A673 (cell line): Measurements from ENCODE around the gene NOM1. TPM values are rescaled to one million over a fixed set of nuclear protein-coding genes. Genes with fewer than 3 reads are reported as not detected.
A peak's percentile ranks its signal among the peaks of the same experiment; 100 is the strongest.

ENCODE experiments used
- BruUV-seq: library from RNA; stranded (reverse); fragments of 400-500 nt; replicated peaks from 2 replicates; lab custom pipeline; 2021; lab: Mats Ljungman, UMichigan
- CTCF ChIA-PET: fragments of 300-600 bp; sonication (Branson Sonifier 250); formaldehyde crosslinking; loops from one replicate; lab custom pipeline; 2022; ENCODE audit warnings: antibody characterized with exemption; lab: Charles Lee
- POLR2A ChIA-PET: fragments of 300-600 bp; sonication (Branson Sonifier 250); formaldehyde crosslinking; loops from one replicate; lab custom pipeline; 2022; ENCODE audit warnings: antibody characterized with exemption; ENCODE audit not compliant: low non-redundant PET; lab: Charles Lee
- DNase-seq: peaks from one replicate; pipeline ENCODE4 v3.0.0-alpha.2; 2015; ENCODE audit warnings: low spot score
- H3K27ac ChIP-seq: fragments of 200-600 bp; sonication (generic); 2 replicates; pipeline ENCODE4 v1.5.1; 2016; ENCODE audit warnings: mixed run types, low read depth, mild to moderate bottlenecking, mixed read lengths, antibody characterized with exemption, low read length; ENCODE audit not compliant: poor library complexity, severe bottlenecking
- H3K27me3 ChIP-seq: fragments of 200-600 bp; sonication (generic); replicated peaks from 2 replicates; pipeline ENCODE4 v1.6.1; 2017; ENCODE audit warnings: mixed run types, low read depth, mild to moderate bottlenecking, mixed read lengths, antibody characterized with exemption, low read length; ENCODE audit not compliant: insufficient read depth, poor library complexity
- H3K36me3 ChIP-seq: fragments of 200-600 bp; sonication (generic); 2 replicates; pipeline ENCODE4 v1.6.1; 2016; ENCODE audit warnings: mixed run types, mild to moderate bottlenecking, mixed read lengths, antibody characterized with exemption, low read length; ENCODE audit not compliant: insufficient read depth, poor library complexity, severe bottlenecking
- H3K4me1 ChIP-seq: fragments of 200-600 bp; sonication (generic); 2 replicates; pipeline ENCODE4 v1.6.1; 2017; ENCODE audit warnings: mixed run types, mild to moderate bottlenecking, mixed read lengths, antibody characterized with exemption, low read length; ENCODE audit not compliant: insufficient read depth, poor library complexity, severe bottlenecking
- H3K4me3 ChIP-seq: fragments of 200-600 bp; sonication (generic); 2 replicates; pipeline ENCODE4 v1.5.1; 2016; ENCODE audit warnings: low read depth, mixed run types, mild to moderate bottlenecking, mixed read lengths, low read length; ENCODE audit not compliant: poor library complexity, severe bottlenecking
- H3K9me3 ChIP-seq: fragments of 200-600 bp; sonication (generic); 2 replicates; pipeline ENCODE4 v1.6.1; 2016; ENCODE audit warnings: mixed run types, low read depth, mild to moderate bottlenecking, mixed read lengths, antibody characterized with exemption, low read length; ENCODE audit not compliant: poor library complexity, severe bottlenecking
- EZH2 ChIP-seq: fragments of 200-600 bp; sonication (generic); IDR thresholded peaks from 2 replicates; pipeline ENCODE4 v1.6.1; 2017; ENCODE audit warnings: borderline replicate concordance, low read depth, mild to moderate bottlenecking, mixed read lengths, antibody characterized with exemption, low read length; ENCODE audit not compliant: poor library complexity, severe bottlenecking
- intact Hi-C: fragments of 100-400 bp; cut with micrococcal nuclease; formaldehyde crosslinking; loops from one replicate; pipeline ENCODE4 v1.10.0; 2022; ENCODE audit not compliant: unreplicated experiment
- total RNA-seq: library from RNA; stranded (reverse); gene quantifications from 2 replicates; pipeline ENCODE4 v1.2.3, GENCODE V29; 2021
- TF ChIP-seq, protein P1 (sequence below): fragments of 300-800, 200-600 bp; sonication (generic); conservative IDR thresholded peaks from 2 replicates; pipeline ENCODE4 v1.5.1; 2017; ENCODE audit warnings: low read depth, mild to moderate bottlenecking, antibody characterized with exemption, low read length, moderate library complexity, mixed read lengths

Gene NOM1
- total RNA-seq, 1 experiment from 2014 or later = 34.1 TPM

DNA sequence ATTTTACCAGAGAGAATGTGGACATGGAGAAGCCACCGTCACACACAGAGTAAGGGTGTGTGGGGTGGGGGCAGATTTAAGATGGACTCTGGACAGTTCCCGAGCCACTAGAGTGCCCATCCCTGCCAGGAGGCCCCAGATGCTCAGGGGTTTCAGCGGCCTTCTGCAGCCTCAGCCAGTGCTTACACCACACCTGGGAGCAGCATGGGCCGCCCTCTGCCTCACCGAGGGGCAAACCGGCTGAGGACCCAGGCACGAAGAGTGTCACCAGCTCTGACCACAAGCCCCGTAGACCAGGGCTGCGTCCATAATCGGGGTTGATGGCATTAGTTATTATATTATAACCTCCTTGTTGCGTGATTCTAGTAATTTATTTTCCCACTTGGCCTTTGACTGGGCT is 67.6 kb downstream of the NOM1 start:
- intact Hi-C loops = no loop called here
- no peaks in the 10 kb centered on the region for H3K36me3 ChIP-seq
- TF ChIP-seq EZH2 = no peak
- TF ChIP-seq, protein P1, sequence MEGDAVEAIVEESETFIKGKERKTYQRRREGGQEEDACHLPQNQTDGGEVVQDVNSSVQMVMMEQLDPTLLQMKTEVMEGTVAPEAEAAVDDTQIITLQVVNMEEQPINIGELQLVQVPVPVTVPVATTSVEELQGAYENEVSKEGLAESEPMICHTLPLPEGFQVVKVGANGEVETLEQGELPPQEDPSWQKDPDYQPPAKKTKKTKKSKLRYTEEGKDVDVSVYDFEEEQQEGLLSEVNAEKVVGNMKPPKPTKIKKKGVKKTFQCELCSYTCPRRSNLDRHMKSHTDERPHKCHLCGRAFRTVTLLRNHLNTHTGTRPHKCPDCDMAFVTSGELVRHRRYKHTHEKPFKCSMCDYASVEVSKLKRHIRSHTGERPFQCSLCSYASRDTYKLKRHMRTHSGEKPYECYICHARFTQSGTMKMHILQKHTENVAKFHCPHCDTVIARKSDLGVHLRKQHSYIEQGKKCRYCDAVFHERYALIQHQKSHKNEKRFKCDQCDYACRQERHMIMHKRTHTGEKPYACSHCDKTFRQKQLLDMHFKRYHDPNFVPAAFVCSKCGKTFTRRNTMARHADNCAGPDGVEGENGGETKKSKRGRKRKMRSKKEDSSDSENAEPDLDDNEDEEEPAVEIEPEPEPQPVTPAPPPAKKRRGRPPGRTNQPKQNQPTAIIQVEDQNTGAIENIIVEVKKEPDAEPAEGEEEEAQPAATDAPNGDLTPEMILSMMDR = no peak
- no peaks in the 10 kb centered on the region for H3K9me3 ChIP-seq
- H3K27ac ChIP-seq = no peak overlapping the region
- H3K4me3 ChIP-seq = no peak overlapping the region
- DNase-seq = no peak
- H3K27me3 ChIP-seq = peaks cover 100% of the 10 kb centered on the region
- H3K4me1 ChIP-seq = peaks cover 14% of the 10 kb centered on the region
- no TSS peak for BruUV-seq
- ChIA-PET CTCF (no interaction called here), POLR2A (no interaction called here)

DNA sequence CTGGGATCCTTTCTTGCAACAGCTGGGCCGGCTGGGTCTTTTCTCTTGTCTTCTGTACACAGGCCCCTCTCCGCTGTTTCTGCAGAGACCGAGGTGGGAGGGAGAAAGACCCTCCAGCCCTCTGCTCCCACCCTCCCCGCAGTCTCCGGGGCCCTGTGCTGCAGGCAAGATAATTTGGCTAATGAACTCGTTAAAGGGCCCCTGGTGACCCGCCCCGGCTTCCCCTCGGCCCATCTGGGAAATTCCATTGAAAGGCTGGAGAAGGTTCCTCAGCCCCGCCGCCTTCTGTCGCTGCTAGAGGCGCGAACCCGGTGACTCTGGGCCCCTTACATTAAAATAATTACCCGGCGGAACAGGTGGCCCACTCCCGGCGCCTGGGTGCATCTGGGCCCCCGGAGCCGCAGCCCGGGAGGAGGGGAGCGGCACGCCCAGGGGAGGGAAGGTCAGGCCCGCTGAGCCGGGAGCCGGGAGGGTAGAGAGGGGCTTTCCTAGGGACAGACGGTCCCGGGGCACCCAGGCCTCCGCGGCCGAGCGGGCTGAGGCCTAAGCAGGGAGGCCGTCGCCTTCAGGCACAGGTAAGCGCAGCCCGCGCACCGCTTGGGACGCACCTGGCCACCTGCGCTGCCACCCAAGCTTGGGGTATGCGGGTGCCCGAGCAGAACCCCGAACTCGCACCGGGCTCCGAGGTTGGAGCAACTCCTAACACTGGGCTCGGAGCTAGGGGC is 68.3 kb downstream of the NOM1 start:
- no peak overlapping the region for H3K4me3 ChIP-seq
- intact Hi-C loops = no loop called here
- BruUV-seq = no TSS peak
- CTCF ChIA-PET = no interaction called here
- no peaks in the 10 kb centered on the region for H3K36me3 ChIP-seq
- no peak for DNase-seq
- POLR2A ChIA-PET = no interaction called here
- H3K4me1 ChIP-seq = peaks cover 14% of the 10 kb centered on the region
- peak; percentile 72 for TF ChIP-seq EZH2
- TF ChIP-seq, protein P1 = no peak
- H3K27ac ChIP-seq = no peak overlapping the region
- H3K9me3 ChIP-seq = no peaks in the 10 kb centered on the region
- H3K27me3 ChIP-seq = peaks cover 100% of the 10 kb centered on the region

- BruUV-seq = no TSS peak
- Histone ChIP-seq H3K27me3 (peaks cover 100% of the 10 kb centered on the region), H3K4me3 (no peak overlapping the region), H3K9me3 (no peaks in the 10 kb centered on the region), H3K36me3 (no peaks in the 10 kb centered on the region), H3K27ac (no peak overlapping the region), H3K4me1 (peaks cover 14% of the 10 kb centered on the region)
- no peak for DNase-seq
- ChIA-PET POLR2A (no interaction called here), CTCF (no interaction called here)
- intact Hi-C loops = no loop called here
- peak; percentile 46 for TF ChIP-seq EZH2
- TF ChIP-seq, protein P1 = no peak
Observed at GRCh38 chr7:157018328-157018996, 69.0 kb downstream of the NOM1 start.
